Chondrocyte (in vitro differentiated cells): Measurements from ENCODE around the gene CCDC78. TPM values are rescaled to one million over a fixed set of nuclear protein-coding genes. Genes with fewer than 3 reads are reported as not detected.

Source experiments
- DNase-seq: peaks from one replicate; pipeline ENCODE4 v3.0.0; 2021; ENCODE audit warnings: mixed read lengths, low spot score
- H3K27ac Mint-ChIP-seq: one replicate; pipeline ENCODE4 v1.8.0; 2021; ENCODE audit warnings: mild to moderate bottlenecking, moderate library complexity, mixed read lengths; ENCODE audit not compliant: unreplicated experiment
- H3K27me3 Mint-ChIP-seq: 2 replicates; pipeline ENCODE4 v1.8.0; 2021; ENCODE audit warnings: low read depth, mixed read lengths
- H3K36me3 Mint-ChIP-seq: 2 replicates; pipeline ENCODE4 v1.8.0; 2021; ENCODE audit warnings: low read depth, mixed read lengths
- H3K4me1 Mint-ChIP-seq: 2 replicates; pipeline ENCODE4 v1.8.0; 2021; ENCODE audit warnings: low read depth, mild to moderate bottlenecking, mixed read lengths
- H3K4me3 Mint-ChIP-seq: one replicate; pipeline ENCODE4 v1.8.0; 2021; ENCODE audit warnings: mild to moderate bottlenecking, moderate library complexity, mixed read lengths; ENCODE audit not compliant: unreplicated experiment
- H3K9me3 Mint-ChIP-seq: 2 replicates; pipeline ENCODE4 v1.8.0; 2021; ENCODE audit warnings: low read depth, mixed read lengths
- total RNA-seq: library from RNA; stranded (reverse); gene quantifications from 3 replicates; pipeline ENCODE4 v1.2.1, GENCODE V29; 2021
- TF ChIP-seq, protein P1 (sequence below): fragments of 200-600 bp; sonication (generic); IDR thresholded peaks from 2 replicates; pipeline ENCODE4 v1.5.0; 2021; ENCODE audit warnings: antibody characterized with exemption, mild to moderate bottlenecking, moderate library complexity

CCDC78 gene
- total RNA-seq, 1 donor from 2014 or later = 3.9 TPM

GRCh38 chr16:726188-726437 is 130 bp downstream of the CCDC78 start:
- Mint-ChIP-seq H3K36me3 (no peaks in the 10 kb centered on the region), H3K4me3 (no peak overlapping the region), H3K4me1 (peaks cover 3% of the 10 kb centered on the region), H3K27ac (no peak overlapping the region), H3K9me3 (no peaks in the 10 kb centered on the region), H3K27me3 (no peaks in the 10 kb centered on the region)
- DNase-seq = no peak
- TF ChIP-seq, protein P1, sequence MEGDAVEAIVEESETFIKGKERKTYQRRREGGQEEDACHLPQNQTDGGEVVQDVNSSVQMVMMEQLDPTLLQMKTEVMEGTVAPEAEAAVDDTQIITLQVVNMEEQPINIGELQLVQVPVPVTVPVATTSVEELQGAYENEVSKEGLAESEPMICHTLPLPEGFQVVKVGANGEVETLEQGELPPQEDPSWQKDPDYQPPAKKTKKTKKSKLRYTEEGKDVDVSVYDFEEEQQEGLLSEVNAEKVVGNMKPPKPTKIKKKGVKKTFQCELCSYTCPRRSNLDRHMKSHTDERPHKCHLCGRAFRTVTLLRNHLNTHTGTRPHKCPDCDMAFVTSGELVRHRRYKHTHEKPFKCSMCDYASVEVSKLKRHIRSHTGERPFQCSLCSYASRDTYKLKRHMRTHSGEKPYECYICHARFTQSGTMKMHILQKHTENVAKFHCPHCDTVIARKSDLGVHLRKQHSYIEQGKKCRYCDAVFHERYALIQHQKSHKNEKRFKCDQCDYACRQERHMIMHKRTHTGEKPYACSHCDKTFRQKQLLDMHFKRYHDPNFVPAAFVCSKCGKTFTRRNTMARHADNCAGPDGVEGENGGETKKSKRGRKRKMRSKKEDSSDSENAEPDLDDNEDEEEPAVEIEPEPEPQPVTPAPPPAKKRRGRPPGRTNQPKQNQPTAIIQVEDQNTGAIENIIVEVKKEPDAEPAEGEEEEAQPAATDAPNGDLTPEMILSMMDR = no peak

DNA sequence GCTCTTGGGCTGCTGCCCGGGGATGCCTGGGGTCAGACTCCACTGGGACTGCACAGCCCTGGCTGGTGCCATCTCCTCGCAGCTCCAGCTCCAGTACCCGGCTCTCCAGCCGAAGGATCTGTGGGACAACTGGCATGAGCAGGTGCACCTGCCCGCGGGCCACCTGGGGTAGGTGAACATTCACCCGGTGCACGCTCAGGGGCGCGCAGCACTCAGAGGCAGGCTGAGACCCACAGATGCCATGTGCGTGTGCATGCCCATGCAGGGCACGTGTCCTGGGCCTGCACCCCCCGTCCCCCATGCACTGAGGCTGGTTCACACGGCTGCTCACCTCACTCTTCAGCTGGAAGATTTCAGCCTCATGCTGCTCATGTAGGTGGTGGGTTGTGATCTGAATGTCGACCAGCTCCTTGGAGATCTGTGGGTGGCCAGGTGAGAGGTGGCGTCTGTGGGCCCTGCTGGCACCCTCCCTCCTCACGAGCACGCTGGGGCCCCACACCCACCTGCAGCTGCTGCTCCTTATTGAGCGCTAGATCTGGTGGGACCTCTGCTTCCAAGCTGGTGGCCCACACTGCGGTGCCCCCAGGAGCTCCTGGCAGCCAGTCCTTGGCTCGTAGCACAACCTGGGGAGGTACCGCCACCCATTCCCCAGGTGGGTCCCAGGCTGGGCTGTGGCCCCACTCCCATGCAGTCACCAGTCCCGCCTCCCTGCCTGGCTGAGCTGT is 618 bp downstream of the CCDC78 start:
- H3K9me3 Mint-ChIP-seq = no peaks in the 10 kb centered on the region

GRCh38 chr16:725041-725376 is 1.2 kb downstream of the CCDC78 start:
- no peaks in the 10 kb centered on the region for H3K9me3 Mint-ChIP-seq
- TF ChIP-seq, protein P1 = no peak
- no peak overlapping the region for H3K27ac Mint-ChIP-seq
- DNase-seq = no peak
- no peak overlapping the region for H3K4me3 Mint-ChIP-seq
- H3K27me3 Mint-ChIP-seq = no peaks in the 10 kb centered on the region
- no peaks in the 10 kb centered on the region for H3K36me3 Mint-ChIP-seq
- H3K4me1 Mint-ChIP-seq = peaks cover 8% of the 10 kb centered on the region

More for the DNA sequence above, 618 bp downstream of the CCDC78 start:
- H3K4me3 Mint-ChIP-seq = no peak overlapping the region
- no peak for DNase-seq
- H3K36me3 Mint-ChIP-seq = no peaks in the 10 kb centered on the region
- H3K4me1 Mint-ChIP-seq = peaks cover 3% of the 10 kb centered on the region
- TF ChIP-seq, protein P1 = no peak
- no peaks in the 10 kb centered on the region for H3K27me3 Mint-ChIP-seq
- no peak overlapping the region for H3K27ac Mint-ChIP-seq

DNA sequence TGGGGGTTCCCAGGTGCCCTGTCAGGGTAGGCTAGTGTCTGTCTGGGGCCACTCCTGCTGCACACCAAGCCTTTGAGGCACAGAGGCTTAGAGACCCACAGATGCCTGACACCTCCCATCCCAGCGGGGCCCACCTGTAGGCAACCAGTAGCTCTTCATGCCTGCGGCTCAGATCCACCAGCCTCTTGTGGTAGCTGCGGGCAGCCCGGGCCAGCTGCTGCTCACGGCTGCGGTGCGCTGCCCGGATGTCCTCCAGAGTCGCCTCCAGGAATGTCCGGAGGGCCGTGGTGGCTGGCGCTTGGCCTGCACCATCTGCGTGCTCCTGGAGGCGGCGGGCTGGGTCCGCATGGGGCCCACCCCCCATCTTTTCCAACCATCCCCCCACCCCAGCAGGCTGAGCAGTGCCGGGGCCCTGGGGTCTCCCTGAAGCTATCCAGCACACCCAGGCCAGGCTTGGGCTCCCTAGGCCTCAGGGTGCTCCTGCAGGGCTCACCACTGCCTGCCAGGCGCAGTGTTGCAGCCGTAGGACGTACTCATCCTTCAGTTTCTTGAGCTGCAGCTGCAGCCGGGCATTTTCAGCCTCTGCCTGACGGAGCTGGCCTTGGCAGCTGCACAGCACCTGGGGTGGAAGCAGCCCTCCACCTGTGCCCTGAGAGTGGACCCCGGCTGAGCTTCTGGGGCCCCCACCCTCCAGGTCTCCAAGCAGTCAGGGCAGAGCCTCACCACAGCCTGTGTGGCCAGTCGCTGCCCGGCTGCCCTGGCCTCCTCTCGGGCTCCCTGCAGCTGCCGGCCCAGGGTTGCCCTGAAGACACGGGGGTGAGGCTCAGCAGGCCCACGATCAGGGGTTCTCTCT is 1.8 kb downstream of the CCDC78 start:
- H3K9me3 Mint-ChIP-seq = no peaks in the 10 kb centered on the region
- TF ChIP-seq, protein P1 = no peak
- no peak overlapping the region for H3K4me3 Mint-ChIP-seq
- no peak overlapping the region for H3K27ac Mint-ChIP-seq
- DNase-seq = no peak
- H3K4me1 Mint-ChIP-seq = peaks cover 12% of the 10 kb centered on the region
- H3K36me3 Mint-ChIP-seq = no peaks in the 10 kb centered on the region
- H3K27me3 Mint-ChIP-seq = no peaks in the 10 kb centered on the region

- DNase-seq = no peak
- Mint-ChIP-seq H3K4me3 (no peak overlapping the region), H3K9me3 (no peaks in the 10 kb centered on the region), H3K27me3 (no peaks in the 10 kb centered on the region), H3K4me1 (peaks cover 17% of the 10 kb centered on the region), H3K36me3 (no peaks in the 10 kb centered on the region), H3K27ac (no peak overlapping the region)
- TF ChIP-seq, protein P1 = no peak
These were observed 2.5 kb downstream of the CCDC78 start for GRCh38 chr16:723695-724094.
